ENCODE measurements around the gene HNRNPLL. TPM values are rescaled to one million over a fixed set of nuclear protein-coding genes. Genes with fewer than 3 reads are reported as not detected.

The HNRNPLL gene
- total RNA-seq, 1 donor from 2014 or later, result 39.0 TPM

GRCh38 chr2:38533180-38533579 is 69.5 kb downstream of the HNRNPLL start:
- no peak for DNase-seq (ENCODE audit: low spot score)

- no peak for DNase-seq (ENCODE audit: low spot score)
Observed at GRCh38 chr2:38532366-38532765, 70.4 kb downstream of the HNRNPLL start.

- no peak for DNase-seq (ENCODE audit: low spot score)
Observed at GRCh38 chr2:38529208-38529607, 73.5 kb downstream of the HNRNPLL start.

- DNase-seq (ENCODE audit: low spot score), result no peak
Observed at GRCh38 chr2:38528534-38528933, 74.2 kb downstream of the HNRNPLL start.

- DNase-seq (ENCODE audit: low spot score), result no peak
Observed at GRCh38 chr2:38528008-38528442, 74.7 kb downstream of the HNRNPLL start.

- DNase-seq (ENCODE audit: low spot score), result no peak
Observed at GRCh38 chr2:38527338-38528007, 75.3 kb downstream of the HNRNPLL start.

- DNase-seq (ENCODE audit: low spot score), result no peak
Observed at GRCh38 chr2:38526195-38526594, 76.5 kb downstream of the HNRNPLL start.

GRCh38 chr2:38524580-38524979 is 78.1 kb downstream of the HNRNPLL start:
- no peak for DNase-seq (ENCODE audit: low spot score)

GRCh38 chr2:38523728-38524437 is 78.8 kb downstream of the HNRNPLL start:
- DNase-seq (ENCODE audit: low spot score), result no peak

GRCh38 chr2:38522754-38523349 is 79.9 kb downstream of the HNRNPLL start:
- no peak for DNase-seq (ENCODE audit: low spot score)

GRCh38 chr2:38521835-38522234 is 80.9 kb downstream of the HNRNPLL start:
- DNase-seq (ENCODE audit: low spot score), result no peak

- DNase-seq (ENCODE audit: low spot score), result no peak
Observed at GRCh38 chr2:38517284-38517683, 85.4 kb downstream of the HNRNPLL start.

GRCh38 chr2:38516526-38516925 is 86.2 kb downstream of the HNRNPLL start:
- DNase-seq (ENCODE audit: low spot score), result no peak

- no peak for DNase-seq (ENCODE audit: low spot score)
Observed at GRCh38 chr2:38516122-38516521, 86.6 kb downstream of the HNRNPLL start.

GRCh38 chr2:38515155-38516074 is 87.3 kb downstream of the HNRNPLL start:
- no peak for DNase-seq (ENCODE audit: low spot score)

- no peak for DNase-seq (ENCODE audit: low spot score)
Observed at GRCh38 chr2:38514603-38515154, 88.0 kb downstream of the HNRNPLL start.

GRCh38 chr2:38512211-38512610 is 90.5 kb downstream of the HNRNPLL start:
- no peak for DNase-seq (ENCODE audit: low spot score)

Measured in mesenteric fat pad (tissue), 1 donor.